ENCODE data around the gene LRRC10. TPM values are rescaled to one million over a fixed set of nuclear protein-coding genes. Genes with fewer than 3 reads are reported as not detected.

Gene LRRC10
- polyA plus RNA-seq (2011; rRNA removed) (not detected in 2 replicates), polyA plus RNA-seq (2017; fragmentation: RNase III; extraction: RNeasy Plus Mini Kit Qiagen cat#74134 plus additional on column Dnase treatment) (not detected in 3 replicates), polyA minus RNA-seq (2011; rRNA and poly(A)+ RNA removed) (not detected in 2 replicates)
- polyA plus RNA-seq (2012; cell fraction: cytosol; rRNA removed), result not detected in 2 replicates
- 0.02 TPM in 1 of 2 replicates, not detected in the other for polyA plus RNA-seq (2012; cell fraction: nucleus; rRNA removed)

- TF ChIP-seq RAD21 (conservative IDR thresholded peaks at IDR 0.05 in 1 of 2, IDR thresholded peaks at IDR 0.05 in 1 of 2) (no peak), FOXS1 (CRISPR knock-in tag; IDR thresholded peaks at IDR 0.05) (no peak), BCL3 (IDR thresholded peaks at IDR 0.05) (no peak), POLR2A (IDR thresholded peaks at IDR 0.05; ENCODE audit: low read length) (no peak), USF2 (IDR thresholded peaks at IDR 0.05) (no peak), POLR2AphosphoS2 (conservative IDR thresholded peaks at IDR 0.05; ENCODE audit: low read length) (no peak), CBX8 (IDR thresholded peaks at IDR 0.05) (no peak), NPAS2 (CRISPR knock-in tag; IDR thresholded peaks at IDR 0.05; ENCODE audit: borderline replicate concordance) (no peak), HMGXB4 (CRISPR knock-in tag; IDR thresholded peaks at IDR 0.05; ENCODE audit: borderline replicate concordance) (no peak), RCOR1 (IDR thresholded peaks at IDR 0.05; ENCODE audit: low read depth, low read length) (no peak), CBX2 (IDR thresholded peaks at IDR 0.05; ENCODE audit: borderline replicate concordance, low read depth) (no peak), EP300 (IDR thresholded peaks at IDR 0.05) (no peak), MAFK (IDR thresholded peaks at IDR 0.05; ENCODE audit: partially characterized antibody) (no peak), FOSL2 (IDR thresholded peaks at IDR 0.05) (no peak), FOSL2 (CRISPR knock-in tag; IDR thresholded peaks at IDR 0.05) (no peak), MAZ (IDR thresholded peaks at IDR 0.05; ENCODE audit: borderline replicate concordance, low read depth, low read length) (no peak), CEBPB (IDR thresholded peaks at IDR 0.05) (no peak), MAX (IDR thresholded peaks at IDR 0.05) (no peak), RNF2 (IDR thresholded peaks at IDR 0.05; ENCODE audit: borderline replicate concordance, low read depth) (no peak), JUNB (IDR thresholded peaks at IDR 0.05) (no peak), E2F6 (IDR thresholded peaks at IDR 0.05; ENCODE audit: borderline replicate concordance, low read depth) (no peak)
- H3K4me3 ChIP-seq, result no peak within 1 kb of the TSS
- H3K27ac ChIP-seq, result no peak within 1 kb of the TSS
- ATAC-seq (no peak), DNase-seq (ENCODE audit: low read depth in 1 of 2, low spot score in 1 of 2) (no peak), FAIRE-seq (no peak)
- ChIA-PET CTCF (interaction anchor here (1.2 to 2.6 kb wide), 5 partner anchors 10 to 254 kb away, joined by 3 to 18 read pairs (median 3); no protein-coding TSS in a partner anchor), POLR2A (interaction anchor here (1.1 kb wide), 1 partner anchor 25 kb away, joined by 3 read pairs; the partner anchor contains the start of gene CCT2)
- no peaks in the 10 kb centered on the region for H3K9me3 ChIP-seq
- 83% methylated on average over 7 of the region's 11 CpGs for WGBS (ENCODE audit: missing lambda C conversion rate)
- H3K4me1 ChIP-seq, result no peaks in the 10 kb centered on the region
- H3K4me2 ChIP-seq, result no peak within 1 kb of the TSS
Observed at GRCh38 chr12:69610729-69611128, at the start of gene LRRC10. Gene LRRC10, minus strand, starts transcription at chr12:69610907. Its CDS starts 69 bp downstream, at chr12:69610838.

GRCh38 chr12:69660164-69660863 is 49.6 kb upstream of the LRRC10 start:
- ATAC-seq, result no peak
- Histone ChIP-seq H3K27ac (no peak overlapping the region), H3K4me2 (no peak overlapping the region), H3K9me3 (no peaks in the 10 kb centered on the region), H3K4me1 (peaks cover 11% of the 10 kb centered on the region), H3K4me3 (no peak overlapping the region)
- no peak for FAIRE-seq
- ChIA-PET POLR2A (no interaction called here), CTCF (no interaction called here)
- no peak for DNase-seq (ENCODE audit: low read depth in 1 of 2, low spot score in 1 of 2)
- WGBS (ENCODE audit: missing lambda C conversion rate), result 36% methylated on average over 1 of the region's 1 CpG
- TF ChIP-seq HDAC2 (IDR thresholded peaks at IDR 0.05) (no peak), EP300 (IDR thresholded peaks at IDR 0.05) (no peak), ZNF302 (CRISPR knock-in tag; IDR thresholded peaks at IDR 0.05) (no peak), E2F6 (IDR thresholded peaks at IDR 0.05; ENCODE audit: borderline replicate concordance, low read depth) (no peak), HOXB13 (CRISPR knock-in tag; IDR thresholded peaks at IDR 0.05; ENCODE audit: low read depth) (no peak), CHD4 (IDR thresholded peaks at IDR 0.05; ENCODE audit: borderline replicate concordance) (no peak), KDM1A (IDR thresholded peaks at IDR 0.05; ENCODE audit: low read depth) (no peak), ELK1 (IDR thresholded peaks at IDR 0.05; ENCODE audit: low read depth, low read length) (no peak), GATA3 (IDR thresholded peaks at IDR 0.05; ENCODE audit: borderline replicate concordance) (no peak), ATOH8 (CRISPR knock-in tag; IDR thresholded peaks at IDR 0.05; ENCODE audit: low read depth) (no peak), FOSB (CRISPR knock-in tag; IDR thresholded peaks at IDR 0.05) (no peak)
